Activated CD8-positive, alpha-beta memory T cell treated with anti-CD3 and anti-CD28 coated beads for 48 hours (primary cell): ENCODE measurements around the gene CENPX.

ENCODE experiments used
- DNase-seq, 3 experiments: peaks; one replicate each; pipeline ENCODE4 v3.0.0-alpha.2; 2020; ENCODE audit warnings: low read depth in 2 of 3, low spot score in 2 of 3

CENPX gene

GRCh38 chr17:81980707-81981343, 41.9 kb downstream of the CENPX start:
- DNase-seq, result no peak

GRCh38 chr17:81980122-81980521, 42.6 kb downstream of the CENPX start:
- DNase-seq, result no peak

- no peak for DNase-seq
Observed at GRCh38 chr17:81978524-81979298, 44.0 kb downstream of the CENPX start.

- DNase-seq, result peak; percentile 83 to 88 (median 86)
Observed at GRCh38 chr17:81977211-81977808, 45.4 kb downstream of the CENPX start, which contains the start of gene ASPSCR1. TSS of gene ASPSCR1 (plus strand) at chr17:81977629. CDS start at chr17:81977647, 18 bp downstream.

- peak in 1 of 3 experiments; percentile 40 for DNase-seq
Observed at GRCh38 chr17:81976332-81977210, 46.1 kb downstream of the CENPX start.

- no peak for DNase-seq
Observed at GRCh38 chr17:81973432-81973831, 49.2 kb downstream of the CENPX start.

- DNase-seq, result no peak
Observed at GRCh38 chr17:81968850-81969812, 53.5 kb downstream of the CENPX start.
